Measurements from ENCODE around the gene MYH15. TPM values are rescaled to one million over a fixed set of nuclear protein-coding genes. Genes with fewer than 3 reads are reported as not detected.
"Not testable (repeated sequence)": the region's sequence is repeated elsewhere in the genome, so short reads cannot be mapped to it uniquely, and the experiment has no call there.

MYH15 gene
- polyA plus RNA-seq, 4 donors: 0.27 to 0.48 (median 0.35) TPM; not detected in 1

- DNase-seq: peak in 1 of 2 donors; percentile 29
- 47 to 68% (median 61%) methylated on average over 3 of the region's 3 CpGs for WGBS, 3 donors
- H3K4me1 ChIP-seq (ENCODE audit: control insufficient read depth in 3 of 3, insufficient read depth in 2 of 3, low read depth in 1 of 3, low read length in 2 of 3): peaks cover 0 to 3% (median 0%) of the 10 kb centered on the region in 3 donors
- no peak for FAIRE-seq
- H3K27me3 ChIP-seq (ENCODE audit: control insufficient read depth in 3 of 3, insufficient read depth in 3 of 3, low read length in 3 of 3): no peaks in the 10 kb centered on the region
- H3K9me3 ChIP-seq (ENCODE audit: control insufficient read depth in 2 of 2, insufficient read depth in 1 of 2, low read depth in 1 of 2, low read length in 1 of 2): no peaks in the 10 kb centered on the region
- H3K27ac ChIP-seq (ENCODE audit: low read depth in 1 of 3, low read length in 2 of 3): no peak overlapping the region
- no peaks in the 10 kb centered on the region for H3K36me3 ChIP-seq (ENCODE audit: control insufficient read depth in 3 of 3, insufficient read depth in 2 of 3, low read depth in 1 of 3, low read length in 3 of 3)
- no peak overlapping the region for H3K4me3 ChIP-seq (ENCODE audit: low read depth in 1 of 3, low read length in 3 of 3)
Measured at GRCh38 chr3:108391917-108392593, 118.3 kb downstream of the MYH15 start.

DNA sequence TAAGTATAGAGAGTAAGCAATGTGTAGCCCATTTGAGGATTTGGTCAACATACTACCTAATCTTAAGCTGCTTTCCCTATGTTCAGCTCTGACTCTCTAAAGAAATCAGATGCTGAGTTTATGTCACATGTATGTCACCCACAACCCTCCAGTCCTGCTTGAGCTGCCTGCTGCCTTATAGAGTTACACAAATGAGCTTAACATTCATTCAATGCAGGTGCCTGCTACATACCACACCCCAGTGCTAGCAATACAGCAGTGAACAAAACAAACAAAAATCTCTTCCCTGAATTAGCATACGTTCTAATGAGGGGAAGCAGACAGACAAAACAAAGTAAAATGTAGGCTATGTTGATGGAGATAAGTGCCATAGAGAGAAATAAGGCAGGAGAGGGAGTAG is 121.0 kb downstream of the MYH15 start:
- Histone ChIP-seq H3K9me3 (ENCODE audit: control insufficient read depth in 2 of 2, insufficient read depth in 1 of 2, low read depth in 1 of 2, low read length in 1 of 2) (no peaks in the 10 kb centered on the region), H3K4me3 (ENCODE audit: low read depth in 1 of 3, low read length in 3 of 3) (no peak overlapping the region), H3K36me3 (ENCODE audit: control insufficient read depth in 3 of 3, insufficient read depth in 2 of 3, low read depth in 1 of 3, low read length in 3 of 3) (no peaks in the 10 kb centered on the region), H3K27me3 (ENCODE audit: control insufficient read depth in 3 of 3, insufficient read depth in 3 of 3, low read length in 3 of 3) (no peaks in the 10 kb centered on the region), H3K27ac (ENCODE audit: low read depth in 1 of 3, low read length in 2 of 3) (no peak overlapping the region), H3K4me1 (ENCODE audit: control insufficient read depth in 3 of 3, insufficient read depth in 2 of 3, low read depth in 1 of 3, low read length in 2 of 3) (peaks cover 0 to 3% (median 0%) of the 10 kb centered on the region in 3 donors)
- DNase-seq (no peak), FAIRE-seq (no peak)
- WGBS, 3 donors: 17 to 46% (median 41%) methylated on average over 1 of the region's 1 CpG

GRCh38 chr3:108388136-108389132 is 122.0 kb downstream of the MYH15 start:
- Histone ChIP-seq H3K36me3 (ENCODE audit: control insufficient read depth in 3 of 3, insufficient read depth in 2 of 3, low read depth in 1 of 3, low read length in 3 of 3) (no peaks in the 10 kb centered on the region), H3K27ac (ENCODE audit: low read depth in 1 of 3, low read length in 2 of 3) (no peak overlapping the region), H3K4me1 (ENCODE audit: control insufficient read depth in 3 of 3, insufficient read depth in 2 of 3, low read depth in 1 of 3, low read length in 2 of 3) (peaks cover 0 to 3% (median 0%) of the 10 kb centered on the region in 3 donors), H3K9me3 (ENCODE audit: control insufficient read depth in 2 of 2, insufficient read depth in 1 of 2, low read depth in 1 of 2, low read length in 1 of 2) (no peaks in the 10 kb centered on the region), H3K4me3 (ENCODE audit: low read depth in 1 of 3, low read length in 3 of 3) (no peak overlapping the region), H3K27me3 (ENCODE audit: control insufficient read depth in 3 of 3, insufficient read depth in 3 of 3, low read length in 3 of 3) (no peaks in the 10 kb centered on the region)
- no peak for DNase-seq
- FAIRE-seq: no peak
- 71 to 88% (median 87%) methylated on average over 12 of the region's 12 CpGs for WGBS, 3 donors

- WGBS, 3 donors: 90 to 93% (median 90%) methylated on average over 1 of the region's 1 CpG
- DNase-seq (no peak), FAIRE-seq (no peak)
Measured at GRCh38 chr3:108387063-108387462, 123.3 kb downstream of the MYH15 start.

GRCh38 chr3:108383306-108383705 is 127.1 kb downstream of the MYH15 start:
- no peak overlapping the region for H3K4me3 ChIP-seq (ENCODE audit: low read depth in 1 of 3, low read length in 3 of 3)

More at GRCh38 chr3:108387063-108387462, 123.3 kb downstream of the MYH15 start:
- H3K27ac ChIP-seq (ENCODE audit: low read depth in 1 of 3, low read length in 2 of 3): no peak overlapping the region
- H3K9me3 ChIP-seq (ENCODE audit: control insufficient read depth in 2 of 2, insufficient read depth in 1 of 2, low read depth in 1 of 2, low read length in 1 of 2): no peaks in the 10 kb centered on the region
- H3K27me3 ChIP-seq (ENCODE audit: control insufficient read depth in 3 of 3, insufficient read depth in 3 of 3, low read length in 3 of 3): no peaks in the 10 kb centered on the region
- no peak overlapping the region for H3K4me3 ChIP-seq (ENCODE audit: low read depth in 1 of 3, low read length in 3 of 3)
- peaks cover 0 to 3% (median 0%) of the 10 kb centered on the region in 3 donors for H3K4me1 ChIP-seq (ENCODE audit: control insufficient read depth in 3 of 3, insufficient read depth in 2 of 3, low read depth in 1 of 3, low read length in 2 of 3)
- H3K36me3 ChIP-seq (ENCODE audit: control insufficient read depth in 3 of 3, insufficient read depth in 2 of 3, low read depth in 1 of 3, low read length in 3 of 3): no peaks in the 10 kb centered on the region

GRCh38 chr3:108381529-108382140 is 128.8 kb downstream of the MYH15 start:
- no peaks in the 10 kb centered on the region for H3K36me3 ChIP-seq (ENCODE audit: control insufficient read depth in 3 of 3, insufficient read depth in 2 of 3, low read depth in 1 of 3, low read length in 3 of 3)
- H3K27ac ChIP-seq (ENCODE audit: low read depth in 1 of 3, low read length in 2 of 3): no peak overlapping the region
- no peaks in the 10 kb centered on the region for H3K4me1 ChIP-seq (ENCODE audit: control insufficient read depth in 3 of 3, insufficient read depth in 2 of 3, low read depth in 1 of 3, low read length in 2 of 3)
- FAIRE-seq (no peak), DNase-seq (no peak)
- H3K27me3 ChIP-seq (ENCODE audit: control insufficient read depth in 3 of 3, insufficient read depth in 3 of 3, low read length in 3 of 3): no peaks in the 10 kb centered on the region
- 67 to 76% (median 73%) methylated on average over 3 of the region's 3 CpGs for WGBS, 3 donors
- H3K9me3 ChIP-seq (ENCODE audit: control insufficient read depth in 2 of 2, insufficient read depth in 1 of 2, low read depth in 1 of 2, low read length in 1 of 2): no peaks in the 10 kb centered on the region
- no peak overlapping the region for H3K4me3 ChIP-seq (ENCODE audit: low read depth in 1 of 3, low read length in 3 of 3)

More at GRCh38 chr3:108383306-108383705, 127.1 kb downstream of the MYH15 start:
- Histone ChIP-seq H3K36me3 (ENCODE audit: control insufficient read depth in 3 of 3, insufficient read depth in 2 of 3, low read depth in 1 of 3, low read length in 3 of 3) (no peaks in the 10 kb centered on the region), H3K27me3 (ENCODE audit: control insufficient read depth in 3 of 3, insufficient read depth in 3 of 3, low read length in 3 of 3) (no peaks in the 10 kb centered on the region), H3K27ac (ENCODE audit: low read depth in 1 of 3, low read length in 2 of 3) (no peak overlapping the region), H3K9me3 (ENCODE audit: control insufficient read depth in 2 of 2, insufficient read depth in 1 of 2, low read depth in 1 of 2, low read length in 1 of 2) (no peaks in the 10 kb centered on the region), H3K4me1 (ENCODE audit: control insufficient read depth in 3 of 3, insufficient read depth in 2 of 3, low read depth in 1 of 3, low read length in 2 of 3) (no peaks in the 10 kb centered on the region)
- FAIRE-seq: no peak
- DNase-seq: no peak

- 85 to 93% (median 86%) methylated on average over 7 of the region's 7 CpGs for WGBS, 3 donors
- Histone ChIP-seq H3K9me3 (ENCODE audit: control insufficient read depth in 2 of 2, insufficient read depth in 1 of 2, low read depth in 1 of 2, low read length in 1 of 2) (no peaks in the 10 kb centered on the region), H3K36me3 (ENCODE audit: control insufficient read depth in 3 of 3, insufficient read depth in 2 of 3, low read depth in 1 of 3, low read length in 3 of 3) (no peaks in the 10 kb centered on the region), H3K4me3 (ENCODE audit: low read depth in 1 of 3, low read length in 3 of 3) (no peak overlapping the region), H3K27me3 (ENCODE audit: control insufficient read depth in 3 of 3, insufficient read depth in 3 of 3, low read length in 3 of 3) (no peaks in the 10 kb centered on the region), H3K27ac (ENCODE audit: low read depth in 1 of 3, low read length in 2 of 3) (no peak overlapping the region), H3K4me1 (ENCODE audit: control insufficient read depth in 3 of 3, insufficient read depth in 2 of 3, low read depth in 1 of 3, low read length in 2 of 3) (no peaks in the 10 kb centered on the region)
- DNase-seq: no peak
- FAIRE-seq: no peak
Measured at GRCh38 chr3:108380128-108380795, 130.1 kb downstream of the MYH15 start.

GRCh38 chr3:108378952-108379342 is 131.4 kb downstream of the MYH15 start:
- not testable (repeated sequence) for H3K4me1 ChIP-seq (ENCODE audit: control insufficient read depth in 3 of 3, insufficient read depth in 2 of 3, low read depth in 1 of 3, low read length in 2 of 3); H3K9me3 ChIP-seq (ENCODE audit: control insufficient read depth in 2 of 2, insufficient read depth in 1 of 2, low read depth in 1 of 2, low read length in 1 of 2); DNase-seq; H3K27ac ChIP-seq (ENCODE audit: low read depth in 1 of 3, low read length in 2 of 3); FAIRE-seq; H3K36me3 ChIP-seq (ENCODE audit: control insufficient read depth in 3 of 3, insufficient read depth in 2 of 3, low read depth in 1 of 3, low read length in 3 of 3); H3K27me3 ChIP-seq (ENCODE audit: control insufficient read depth in 3 of 3, insufficient read depth in 3 of 3, low read length in 3 of 3); H3K4me3 ChIP-seq (ENCODE audit: low read depth in 1 of 3, low read length in 3 of 3)
- WGBS, 3 donors: 96 to 98% (median 98%) methylated on average over 2 of the region's 2 CpGs
